ENCODE results near the gene SIGLEC7. TPM values are rescaled to one million over a fixed set of nuclear protein-coding genes. Genes with fewer than 3 reads are reported as not detected.

Gene SIGLEC7
- total RNA-seq, 1 donor, result not detected

DNA sequence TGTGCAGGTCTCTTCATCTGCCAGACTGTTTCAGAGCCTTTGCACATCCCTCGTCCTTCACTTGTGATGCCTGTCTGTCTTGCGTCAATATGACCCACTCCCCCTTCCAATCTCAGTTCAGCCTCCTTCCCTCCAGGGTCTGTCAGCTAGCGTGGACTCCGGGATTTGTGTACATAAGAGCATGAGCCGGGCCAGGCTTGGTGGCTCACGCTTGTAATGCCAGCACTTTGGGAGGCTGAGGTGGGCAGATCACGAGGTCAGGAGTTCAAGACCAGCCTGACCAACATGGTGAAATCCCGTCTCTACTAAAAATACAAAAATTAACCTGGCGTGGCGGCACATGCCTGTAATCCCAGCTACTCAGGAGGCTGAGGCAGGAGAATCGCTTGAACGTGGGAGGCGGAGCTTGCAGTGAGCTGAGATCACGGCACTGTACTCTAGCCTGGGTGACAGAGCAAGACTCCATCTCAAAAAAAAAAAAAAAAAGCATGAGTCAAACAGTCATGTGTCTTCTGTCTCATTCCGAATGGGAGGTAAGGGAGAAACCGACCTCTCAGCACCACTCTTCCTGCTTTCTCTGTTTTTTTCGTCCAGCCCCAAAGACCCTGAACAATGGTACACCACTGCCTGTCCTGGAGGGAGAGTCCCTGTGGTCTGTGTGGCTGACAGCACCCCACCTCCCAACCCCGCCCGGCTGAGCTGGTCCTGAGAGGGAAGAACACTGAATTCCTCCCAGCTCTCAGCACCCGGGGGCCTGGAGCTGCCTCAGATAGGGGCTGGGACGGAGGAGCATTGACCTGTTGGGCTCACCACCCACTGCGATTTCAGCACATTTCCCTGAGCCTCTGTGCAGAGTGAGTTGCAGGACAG, 19.8 kb upstream of the SIGLEC7 start:
- TF ChIP-seq, protein P1, sequence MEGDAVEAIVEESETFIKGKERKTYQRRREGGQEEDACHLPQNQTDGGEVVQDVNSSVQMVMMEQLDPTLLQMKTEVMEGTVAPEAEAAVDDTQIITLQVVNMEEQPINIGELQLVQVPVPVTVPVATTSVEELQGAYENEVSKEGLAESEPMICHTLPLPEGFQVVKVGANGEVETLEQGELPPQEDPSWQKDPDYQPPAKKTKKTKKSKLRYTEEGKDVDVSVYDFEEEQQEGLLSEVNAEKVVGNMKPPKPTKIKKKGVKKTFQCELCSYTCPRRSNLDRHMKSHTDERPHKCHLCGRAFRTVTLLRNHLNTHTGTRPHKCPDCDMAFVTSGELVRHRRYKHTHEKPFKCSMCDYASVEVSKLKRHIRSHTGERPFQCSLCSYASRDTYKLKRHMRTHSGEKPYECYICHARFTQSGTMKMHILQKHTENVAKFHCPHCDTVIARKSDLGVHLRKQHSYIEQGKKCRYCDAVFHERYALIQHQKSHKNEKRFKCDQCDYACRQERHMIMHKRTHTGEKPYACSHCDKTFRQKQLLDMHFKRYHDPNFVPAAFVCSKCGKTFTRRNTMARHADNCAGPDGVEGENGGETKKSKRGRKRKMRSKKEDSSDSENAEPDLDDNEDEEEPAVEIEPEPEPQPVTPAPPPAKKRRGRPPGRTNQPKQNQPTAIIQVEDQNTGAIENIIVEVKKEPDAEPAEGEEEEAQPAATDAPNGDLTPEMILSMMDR (IDR thresholded peaks at IDR 0.05; ENCODE audit: extremely low read depth, low read depth, low read length), result no peak
- DNase-seq (ENCODE audit: insufficient read length, low spot score, missing footprints), result no peak
- Histone ChIP-seq H3K79me2 (ENCODE audit: insufficient read depth, low read length) (no peaks in the 10 kb centered on the region), H3K36me3 (ENCODE audit: insufficient read depth, low read length) (no peaks in the 10 kb centered on the region), H3K4me3 (ENCODE audit: insufficient read depth, low read length) (no peak overlapping the region), H3K4me2 (ENCODE audit: insufficient read depth, low read length) (no peak overlapping the region), H3K9me3 (ENCODE audit: low read depth, low read length) (no peaks in the 10 kb centered on the region), H4K20me1 (ENCODE audit: insufficient read depth, low read length) (no peaks in the 10 kb centered on the region), H2AFZ (ENCODE audit: low read length) (peak overlapping the region; percentile 77), H3K27me3 (ENCODE audit: insufficient read depth, low read length) (peaks cover 4% of the 10 kb centered on the region), H3K4me1 (ENCODE audit: insufficient read depth, low read length) (no peaks in the 10 kb centered on the region), H3K27ac (ENCODE audit: low read depth, low read length) (no peak overlapping the region)

DNA sequence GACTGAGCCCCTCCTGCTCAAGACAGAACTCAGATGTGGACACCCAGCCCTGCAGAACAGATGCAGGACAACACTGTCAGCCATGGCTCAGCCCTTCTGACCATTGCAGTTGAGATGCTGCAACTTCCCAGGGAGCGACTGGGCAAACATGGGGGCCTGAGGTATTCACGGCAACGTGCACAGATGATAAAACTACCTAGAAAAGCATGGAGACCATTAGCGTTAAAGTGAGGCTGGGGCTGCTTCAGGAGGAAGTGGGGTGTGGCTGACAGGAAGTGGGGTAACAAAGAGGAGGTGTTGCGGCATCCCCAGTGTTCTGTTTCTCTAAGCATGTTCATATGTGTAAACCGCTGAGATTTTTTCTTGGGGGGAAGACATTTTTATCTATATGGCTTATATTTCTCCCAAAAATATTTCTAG, 18.7 kb upstream of the SIGLEC7 start:
- no peak overlapping the region for H3K4me3 ChIP-seq (ENCODE audit: insufficient read depth, low read length)
- no peak for DNase-seq (ENCODE audit: insufficient read length, low spot score, missing footprints)

DNA sequence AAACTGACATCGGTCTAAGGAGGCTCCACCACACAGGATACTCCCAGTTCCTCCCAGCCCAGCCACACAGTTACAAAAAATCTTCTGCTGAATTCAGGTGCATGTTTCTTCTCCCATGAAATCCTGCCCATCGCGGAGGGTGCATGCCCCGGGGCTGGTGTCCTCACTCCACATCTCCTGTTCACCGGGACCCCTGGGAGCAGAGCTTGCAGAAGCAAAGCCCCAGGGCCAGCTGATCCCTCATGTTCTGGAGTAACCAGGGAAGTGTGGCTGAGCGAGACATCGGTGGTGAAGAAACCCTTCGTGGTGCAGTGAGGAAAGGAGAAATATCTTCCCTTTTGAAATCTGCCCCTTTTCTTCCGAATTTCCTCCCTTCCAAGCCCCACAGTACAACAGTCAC, 18.3 kb upstream of the SIGLEC7 start:
- Histone ChIP-seq H3K9me3 (ENCODE audit: low read depth, low read length) (no peaks in the 10 kb centered on the region), H3K27ac (ENCODE audit: low read depth, low read length) (no peak overlapping the region), H3K36me3 (ENCODE audit: insufficient read depth, low read length) (no peaks in the 10 kb centered on the region), H4K20me1 (ENCODE audit: insufficient read depth, low read length) (no peaks in the 10 kb centered on the region), H3K4me3 (ENCODE audit: insufficient read depth, low read length) (no peak overlapping the region), H3K79me2 (ENCODE audit: insufficient read depth, low read length) (no peaks in the 10 kb centered on the region), H2AFZ (ENCODE audit: low read length) (no peak overlapping the region), H3K4me1 (ENCODE audit: insufficient read depth, low read length) (peaks cover 8% of the 10 kb centered on the region), H3K27me3 (ENCODE audit: insufficient read depth, low read length) (peaks cover 4% of the 10 kb centered on the region), H3K4me2 (ENCODE audit: insufficient read depth, low read length) (no peak overlapping the region)
- DNase-seq (ENCODE audit: insufficient read length, low spot score, missing footprints), result peak; percentile 30
- TF ChIP-seq, protein P1 (IDR thresholded peaks at IDR 0.05; ENCODE audit: extremely low read depth, low read depth, low read length), result no peak

More for the DNA sequence above, 18.7 kb upstream of the SIGLEC7 start:
- no peaks in the 10 kb centered on the region for H4K20me1 ChIP-seq (ENCODE audit: insufficient read depth, low read length)
- no peaks in the 10 kb centered on the region for H3K9me3 ChIP-seq (ENCODE audit: low read depth, low read length)
- TF ChIP-seq, protein P1 (IDR thresholded peaks at IDR 0.05; ENCODE audit: extremely low read depth, low read depth, low read length), result no peak
- no peak overlapping the region for H3K4me2 ChIP-seq (ENCODE audit: insufficient read depth, low read length)
- H3K27ac ChIP-seq (ENCODE audit: low read depth, low read length), result no peak overlapping the region
- no peaks in the 10 kb centered on the region for H3K36me3 ChIP-seq (ENCODE audit: insufficient read depth, low read length)
- no peaks in the 10 kb centered on the region for H3K79me2 ChIP-seq (ENCODE audit: insufficient read depth, low read length)
- H3K27me3 ChIP-seq (ENCODE audit: insufficient read depth, low read length), result peaks cover 4% of the 10 kb centered on the region
- H3K4me1 ChIP-seq (ENCODE audit: insufficient read depth, low read length), result peaks cover 6% of the 10 kb centered on the region
- no peak overlapping the region for H2AFZ ChIP-seq (ENCODE audit: low read length)

DNA sequence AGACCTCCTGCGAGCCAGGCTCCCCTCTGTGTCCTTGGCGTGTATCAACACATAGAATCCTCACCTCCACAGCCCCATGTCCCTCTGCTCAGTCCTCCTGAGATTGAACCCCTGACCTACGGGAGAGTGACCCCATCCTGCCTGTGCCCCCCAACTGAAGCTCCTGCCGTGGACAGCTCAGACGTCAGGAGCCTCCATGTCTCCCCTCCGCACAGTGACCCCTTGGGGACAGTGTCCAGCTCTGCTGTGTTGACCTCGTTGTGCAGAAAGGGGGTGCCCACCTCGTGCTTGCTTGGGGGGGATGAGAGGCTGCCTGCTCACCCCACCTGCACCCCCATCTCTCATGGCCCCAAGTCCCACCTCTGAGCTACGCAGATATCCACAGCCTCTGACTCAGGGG, 17.9 kb upstream of the SIGLEC7 start:
- Histone ChIP-seq H2AFZ (ENCODE audit: low read length) (no peak overlapping the region), H3K4me3 (ENCODE audit: insufficient read depth, low read length) (no peak overlapping the region), H3K4me1 (ENCODE audit: insufficient read depth, low read length) (peaks cover 8% of the 10 kb centered on the region), H3K27me3 (ENCODE audit: insufficient read depth, low read length) (peaks cover 4% of the 10 kb centered on the region), H3K9me3 (ENCODE audit: low read depth, low read length) (no peaks in the 10 kb centered on the region), H3K79me2 (ENCODE audit: insufficient read depth, low read length) (no peaks in the 10 kb centered on the region), H3K27ac (ENCODE audit: low read depth, low read length) (no peak overlapping the region), H3K4me2 (ENCODE audit: insufficient read depth, low read length) (no peak overlapping the region), H3K36me3 (ENCODE audit: insufficient read depth, low read length) (no peaks in the 10 kb centered on the region), H4K20me1 (ENCODE audit: insufficient read depth, low read length) (no peaks in the 10 kb centered on the region)
- TF ChIP-seq, protein P1 (IDR thresholded peaks at IDR 0.05; ENCODE audit: extremely low read depth, low read depth, low read length), result no peak
- DNase-seq (ENCODE audit: insufficient read length, low spot score, missing footprints), result no peak

Data from osteoblast (primary cell).